DMS 273 treated with DMSO at 0.1 percent for 48 hours (cell line): ENCODE data around the gene FLACC1.

Source experiments
- DNase-seq: peaks from one replicate; lab custom pipeline; 2025; lab: John Stamatoyannopoulos, UW

FLACC1 gene

DNA sequence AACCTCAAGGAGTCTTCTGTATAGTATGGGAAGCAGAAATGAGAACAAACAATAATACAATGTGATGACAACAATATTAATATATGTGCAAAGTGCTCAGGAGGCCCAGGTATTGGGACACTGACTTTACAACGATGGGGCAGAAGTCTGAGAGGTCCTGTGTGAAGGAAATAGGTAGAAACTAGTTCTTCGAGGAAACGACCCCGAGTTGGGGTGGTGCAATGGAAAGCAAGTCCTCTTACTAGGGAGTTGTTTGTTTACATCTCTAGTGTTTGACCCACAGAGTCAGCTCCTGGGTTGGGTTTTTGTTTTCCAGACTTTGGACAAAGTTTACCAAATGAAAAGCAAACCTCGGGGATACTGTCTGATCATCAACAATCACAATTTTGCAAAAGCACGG, 80.6 kb downstream of the FLACC1 start:
- no peak for DNase-seq

- DNase-seq: no peak
These were observed 81.2 kb downstream of the FLACC1 start for GRCh38 chr2:201275990-201276389.

- no peak for DNase-seq
These were observed 82.1 kb downstream of the FLACC1 start for GRCh38 chr2:201275069-201275468.

DNA sequence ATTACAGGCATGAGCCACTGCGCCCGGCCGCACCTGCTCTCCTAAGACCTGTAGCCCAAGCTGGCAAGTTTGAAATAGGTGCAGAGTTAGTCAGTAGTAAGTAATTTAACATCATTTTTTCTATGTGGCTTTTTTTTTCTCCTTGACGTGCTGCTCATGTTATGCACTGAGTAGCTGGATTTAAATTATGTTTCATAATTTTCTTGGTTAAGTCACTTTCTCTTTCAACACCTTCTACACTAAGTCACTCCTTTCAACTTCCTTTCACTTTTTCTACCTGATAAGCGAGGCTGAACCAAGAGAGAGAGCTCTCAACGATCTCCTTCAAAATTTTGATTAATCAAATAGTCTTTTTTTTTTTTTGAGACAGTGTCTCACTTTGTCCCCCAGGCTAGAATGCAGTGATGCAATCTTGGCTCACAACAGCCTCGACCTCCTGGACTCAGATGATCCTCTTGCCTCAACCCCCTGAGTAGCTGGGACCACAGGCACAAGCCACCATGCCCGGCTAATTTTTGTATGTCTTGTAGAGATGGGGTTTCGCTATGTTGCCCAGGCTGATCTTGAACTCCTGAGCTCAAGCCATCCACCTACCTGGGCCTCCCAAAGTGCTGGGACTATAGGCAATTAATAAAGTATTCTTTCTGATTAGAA, 83.7 kb downstream of the FLACC1 start:
- no peak for DNase-seq

GRCh38 chr2:201271917-201272316, 85.2 kb downstream of the FLACC1 start:
- no peak for DNase-seq

GRCh38 chr2:201270293-201271001, 86.7 kb downstream of the FLACC1 start:
- no peak for DNase-seq

- DNase-seq: no peak
These were observed 87.4 kb downstream of the FLACC1 start for GRCh38 chr2:201269764-201270163.

GRCh38 chr2:201267278-201268030, 89.7 kb downstream of the FLACC1 start:
- DNase-seq: no peak

- no peak for DNase-seq
These were observed 90.5 kb downstream of the FLACC1 start for GRCh38 chr2:201266629-201267028.

DNA sequence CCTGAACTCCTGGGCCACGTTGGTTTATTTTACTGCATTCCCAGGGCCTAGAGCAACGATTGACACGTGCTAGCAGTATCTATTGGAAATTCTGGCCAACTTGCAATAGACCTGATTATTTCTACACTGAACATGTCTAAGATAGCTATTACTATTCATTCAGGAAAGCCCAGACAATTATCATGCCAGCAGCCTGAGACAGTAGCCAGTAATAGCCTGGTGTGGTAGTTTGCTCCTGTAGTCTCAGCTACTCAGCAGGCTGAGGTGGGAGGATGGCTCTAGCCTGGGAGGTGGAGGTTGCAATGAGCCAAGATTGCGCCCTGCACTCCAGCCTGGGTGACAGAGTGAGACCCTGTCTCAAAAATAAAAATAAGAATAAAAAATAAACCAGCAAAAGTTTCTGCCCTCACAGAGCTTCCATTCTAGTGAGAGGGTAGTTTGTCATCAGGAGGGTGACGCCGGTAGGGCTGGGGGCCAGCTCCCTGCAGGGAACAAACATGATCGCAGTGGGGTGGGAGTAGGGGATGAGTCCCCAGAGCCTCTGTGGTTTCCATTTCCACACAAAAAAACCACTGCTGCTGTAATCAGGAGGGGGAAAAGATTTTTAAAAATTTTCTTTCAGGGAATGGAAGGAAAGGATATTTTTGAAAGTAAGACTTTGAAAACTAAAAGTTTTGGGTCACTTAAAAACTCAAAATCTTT, 92.5 kb downstream of the FLACC1 start:
- no peak for DNase-seq

DNA sequence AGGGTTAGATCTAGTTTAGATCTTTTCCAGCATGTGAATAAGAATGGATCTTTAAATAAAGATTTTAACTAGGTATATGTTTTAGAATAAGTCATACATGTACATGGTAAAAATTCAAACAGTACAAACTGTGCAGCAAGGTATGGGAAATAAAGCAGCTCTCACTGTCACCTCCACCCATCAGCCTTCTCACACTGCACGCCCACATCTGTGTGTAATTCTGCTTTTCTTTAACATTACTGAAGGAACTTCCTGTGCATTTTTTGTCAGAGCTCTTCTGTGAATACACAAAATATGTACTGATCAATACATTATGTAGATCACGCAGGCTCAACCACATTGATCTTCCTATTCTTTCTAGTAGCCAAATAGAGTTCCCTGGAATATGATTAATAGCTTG, 93.4 kb downstream of the FLACC1 start:
- DNase-seq: no peak

- no peak for DNase-seq
These were observed 94.4 kb downstream of the FLACC1 start for GRCh38 chr2:201262718-201263117.

GRCh38 chr2:201261906-201262305, 95.2 kb downstream of the FLACC1 start:
- no peak for DNase-seq

DNA sequence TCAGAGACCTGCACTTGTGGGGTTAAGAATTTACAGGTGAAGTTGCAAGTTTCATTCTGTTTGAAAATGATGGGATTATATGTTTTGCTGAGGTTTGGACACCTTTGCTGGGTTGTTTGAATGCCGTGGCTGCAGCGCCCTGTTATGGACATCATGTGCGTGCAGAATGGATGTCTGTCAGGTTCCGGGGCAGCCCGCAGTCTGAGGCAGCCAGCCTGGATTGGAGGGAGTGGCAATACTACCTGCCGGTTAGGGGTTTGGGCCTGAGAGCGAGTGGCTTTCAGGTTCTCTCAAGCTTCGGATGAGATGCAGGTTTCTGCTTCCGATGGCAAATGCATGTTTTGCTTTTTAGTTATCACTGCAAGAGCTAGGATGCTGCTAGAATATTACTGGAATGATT, 95.7 kb downstream of the FLACC1 start:
- no peak for DNase-seq

DNA sequence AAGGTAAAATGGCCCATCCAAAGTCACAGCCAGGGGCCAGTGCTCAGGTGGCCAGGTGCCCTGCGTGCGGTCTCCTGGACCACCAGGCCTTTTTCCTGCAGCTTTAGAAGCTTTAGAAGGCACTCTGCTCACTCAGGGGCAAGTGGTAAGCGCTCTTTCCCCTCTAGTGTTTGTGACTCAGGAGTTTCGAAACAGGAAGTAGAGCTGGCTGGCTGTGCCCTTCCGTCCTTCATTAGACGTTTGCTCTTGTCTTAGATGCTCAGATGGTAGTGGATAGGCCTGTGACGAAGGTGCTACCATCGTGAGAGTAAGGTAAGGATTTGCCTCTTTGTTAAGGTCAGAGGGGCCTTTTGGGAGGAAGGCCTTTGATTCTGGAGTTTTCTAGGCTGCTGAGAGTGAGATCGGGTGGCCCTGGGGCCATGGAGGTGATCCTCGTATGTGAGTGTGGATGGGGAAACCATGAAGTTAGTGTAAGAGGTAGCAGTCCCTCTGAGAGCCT, 96.8 kb downstream of the FLACC1 start, which contains the start of gene CASP8:
CASP8 (plus strand) TSS at position 235 of the 499 bp plus-strand sequence. CDS start 5,951 bp downstream, outside the sequence.
- DNase-seq: no peak

- no peak for DNase-seq
These were observed 98.2 kb downstream of the FLACC1 start for GRCh38 chr2:201258666-201259615.

- peak; percentile 18 for DNase-seq
These were observed 99.0 kb downstream of the FLACC1 start for GRCh38 chr2:201257956-201258665.

- no peak for DNase-seq
These were observed 99.7 kb downstream of the FLACC1 start for GRCh38 chr2:201257381-201257955.

GRCh38 chr2:201256082-201256481, 101.1 kb downstream of the FLACC1 start:
- DNase-seq: no peak
